IMR-90 (cell line): Measurements from ENCODE around the gene DAPK1. TPM values are rescaled to one million over a fixed set of nuclear protein-coding genes. Genes with fewer than 3 reads are reported as not detected.

Experiments used
- ATAC-seq: fragments of 200-7000 bp; cut with Tn5 transposase; 2 replicates; pipeline ENCODE4 v1.9.1; 2020; ENCODE audit warnings: low read depth, mild to moderate bottlenecking, moderate library complexity
- BruUV-seq: library from RNA; stranded (reverse); fragments of 400-500 nt; replicated peaks from 2 replicates; lab custom pipeline; 2021; lab: Mats Ljungman, UMichigan
- CTCF ChIA-PET: fragments of 300-600 bp; formaldehyde crosslinking; extraction: SDS; loops from one replicate; lab custom pipeline; 2021; ENCODE audit warnings: antibody characterized with exemption; lab: Yijun Ruan, JAX
- POLR2A ChIA-PET: fragments of 300-600 bp; sonication (Branson Sonifier 250); formaldehyde crosslinking; loops from one replicate; lab custom pipeline; 2022; ENCODE audit warnings: antibody characterized with exemption; ENCODE audit not compliant: unreplicated experiment; lab: Charles Lee
- DNase-seq: peaks from one replicate; pipeline ENCODE4 v3.0.0; 2013
- H2AFZ ChIP-seq: replicated peaks from 2 replicates; pipeline ENCODE3; 2013; ENCODE audit warnings: low read length, mild to moderate bottlenecking; ENCODE audit not compliant: poor library complexity
- H2AK5ac ChIP-seq: 2 replicates; pipeline ENCODE4 v1.6.1; 2013; ENCODE audit warnings: low read depth, low read length, inconsistent platforms
- H2AK9ac ChIP-seq: replicated peaks from 2 replicates; pipeline ENCODE3; 2013; ENCODE audit warnings: mild to moderate bottlenecking, low read depth, low read length, moderate library complexity; ENCODE audit not compliant: poor library complexity
- H2BK120ac ChIP-seq: 2 replicates; pipeline ENCODE4 v1.6.1; 2013; ENCODE audit warnings: low read depth, low read length, inconsistent platforms
- H2BK15ac ChIP-seq: 3 replicates; pipeline ENCODE4 v1.6.1; 2013; ENCODE audit warnings: low read depth, low read length, inconsistent platforms
- H2BK20ac ChIP-seq: 2 replicates; pipeline ENCODE4 v1.6.1; 2013; ENCODE audit warnings: low read depth, mild to moderate bottlenecking, inconsistent platforms, low read length, moderate library complexity
- H2BK5ac ChIP-seq: 2 replicates; pipeline ENCODE4 v1.6.1; 2013; ENCODE audit warnings: mild to moderate bottlenecking, low read depth, low read length, inconsistent platforms; ENCODE audit not compliant: poor library complexity, severe bottlenecking
- H3K14ac ChIP-seq: replicated peaks from 2 replicates; pipeline ENCODE4 v1.6.1; 2013; ENCODE audit warnings: low read depth, low read length, inconsistent platforms
- H3K18ac ChIP-seq: 2 replicates; pipeline ENCODE4 v1.6.1; 2013; ENCODE audit warnings: low read depth, low read length, control low read depth
- H3K23ac ChIP-seq: 2 replicates; pipeline ENCODE4 v1.6.1; 2013; ENCODE audit warnings: low read depth, low read length, inconsistent platforms
- H3K27ac ChIP-seq: 2 replicates; pipeline ENCODE4 v1.5.1; 2013; ENCODE audit warnings: mild to moderate bottlenecking, control low read depth, low read length; ENCODE audit not compliant: insufficient read depth
- H3K27me3 ChIP-seq: 2 replicates; pipeline ENCODE4 v1.6.1; 2013; ENCODE audit warnings: low read length; ENCODE audit not compliant: control insufficient read depth, insufficient read depth
- H3K36me3 ChIP-seq: 2 replicates; pipeline ENCODE4 v1.6.1; 2013; ENCODE audit warnings: low read length, mixed read lengths; ENCODE audit not compliant: control insufficient read depth, insufficient read depth
- H3K4ac ChIP-seq: 2 replicates; pipeline ENCODE4 v1.6.1; 2013; ENCODE audit warnings: low read depth, low read length, inconsistent platforms
- H3K4me1 ChIP-seq: 2 replicates; pipeline ENCODE4 v1.6.1; 2013; ENCODE audit warnings: low read length, mixed read lengths; ENCODE audit not compliant: control insufficient read depth, insufficient read depth
- H3K4me2 ChIP-seq: 2 replicates; pipeline ENCODE4 v1.6.1; 2013; ENCODE audit warnings: low read depth, mild to moderate bottlenecking, control low read depth, low read length, moderate library complexity
- H3K4me3 ChIP-seq: 2 replicates; pipeline ENCODE4 v1.5.1; 2013; ENCODE audit warnings: low read depth, mild to moderate bottlenecking, control low read depth, low read length, moderate library complexity; ENCODE audit not compliant: insufficient read depth
- H3K56ac ChIP-seq: 2 replicates; pipeline ENCODE4 v1.6.1; 2013; ENCODE audit warnings: low read length, inconsistent platforms; ENCODE audit not compliant: insufficient read depth; ENCODE audit errors: extremely low read depth
- H3K79me1 ChIP-seq, 2 experiments: 2 replicates each; pipeline ENCODE4 v1.6.1; 2013; ENCODE audit warnings: low read length in 2 of 2, inconsistent platforms in 1 of 2, low read depth in 1 of 2
- H3K9ac ChIP-seq: 2 replicates; pipeline ENCODE4 v1.6.1; 2013; ENCODE audit warnings: low read depth, low read length, control low read depth
- H3K9me1 ChIP-seq: 2 replicates; pipeline ENCODE4 v1.6.1; 2013; ENCODE audit warnings: low read length, inconsistent platforms; ENCODE audit not compliant: insufficient read depth
- H3K9me3 ChIP-seq: 2 replicates; pipeline ENCODE4 v1.6.1; 2013; ENCODE audit warnings: low read length; ENCODE audit not compliant: control insufficient read depth, insufficient read depth
- H4K20me1 ChIP-seq: 2 replicates; pipeline ENCODE4 v1.6.1; 2013; ENCODE audit warnings: low read length, inconsistent platforms; ENCODE audit not compliant: insufficient read depth
- H4K5ac ChIP-seq: 2 replicates; pipeline ENCODE4 v1.6.1; 2013; ENCODE audit warnings: mild to moderate bottlenecking, low read depth, low read length, control low read depth
- H4K8ac ChIP-seq, 2 experiments: 2 replicates each; pipeline ENCODE4 v1.6.1; 2013; ENCODE audit warnings: low read depth in 2 of 2, low read length in 2 of 2, control low read depth in 1 of 2, inconsistent platforms in 1 of 2
- H4K91ac ChIP-seq: 2 replicates; pipeline ENCODE4 v1.6.1; 2013; ENCODE audit warnings: low read depth, low read length, inconsistent platforms; ENCODE audit not compliant: insufficient read depth
- CEBPB ChIP-seq: IDR thresholded peaks from 2 replicates; pipeline ENCODE4 v1.6.1; 2012; ENCODE audit warnings: low read depth, low read length, improper control_type of control experiment
- CTCF ChIP-seq: conservative IDR thresholded peaks from 2 replicates; pipeline ENCODE4 v1.5.1; 2012; ENCODE audit warnings: mild to moderate bottlenecking, low read depth, low read length, improper control_type of control experiment
- ELK1 ChIP-seq: fragments of 150-350 bp; IDR thresholded peaks from 2 replicates; pipeline ENCODE4 v1.6.1; 2016; ENCODE audit warnings: low read depth, mild to moderate bottlenecking, low read length, moderate library complexity, borderline replicate concordance
- FOS ChIP-seq: fragments of 150-350 bp; IDR thresholded peaks from 2 replicates; pipeline ENCODE4 v1.6.1; 2016; ENCODE audit warnings: low read depth, low read length
- MAFK ChIP-seq: IDR thresholded peaks from 2 replicates; pipeline ENCODE4 v1.6.1; 2012; ENCODE audit warnings: low read depth, low read length, improper control_type of control experiment
- MAZ ChIP-seq: IDR thresholded peaks from 2 replicates; pipeline ENCODE4 v1.6.1; 2012; ENCODE audit warnings: low read depth, mild to moderate bottlenecking, low read length, improper control_type of control experiment, moderate library complexity, borderline replicate concordance
- MXI1 ChIP-seq: IDR thresholded peaks from 2 replicates; pipeline ENCODE4 v1.6.1; 2012; ENCODE audit warnings: low read depth, mild to moderate bottlenecking, low read length, moderate library complexity, borderline replicate concordance
- POLR2A ChIP-seq: IDR thresholded peaks from 2 replicates; pipeline ENCODE4 v1.6.1; 2012; ENCODE audit warnings: mild to moderate bottlenecking, low read depth, low read length
- RAD21 ChIP-seq: IDR thresholded peaks from 2 replicates; pipeline ENCODE4 v1.6.1; 2012; ENCODE audit warnings: low read length, improper control_type of control experiment
- RCOR1 ChIP-seq: IDR thresholded peaks from 2 replicates; pipeline ENCODE4 v1.6.1; 2012; ENCODE audit warnings: mild to moderate bottlenecking, low read length, improper control_type of control experiment; ENCODE audit not compliant: insufficient replicate concordance
- SMC3 ChIP-seq: fragments of 150-350 bp; IDR thresholded peaks from 2 replicates; pipeline ENCODE4 v1.6.1; 2016; ENCODE audit warnings: low read depth, mild to moderate bottlenecking, antibody characterized with exemption, low read length, moderate library complexity
- USF2 ChIP-seq: fragments of 150-350 bp; IDR thresholded peaks from 2 replicates; pipeline ENCODE4 v1.6.1; 2017; ENCODE audit warnings: mild to moderate bottlenecking, antibody characterized with exemption, low read length, low read depth
- WGBS, 2 experiments: methylation state at CpG; one replicate each; pipeline versions ENCODE4 v1.1.5 to v1.1.7; 2013; ENCODE audit warnings: missing lambda C conversion rate in 2 of 2; ENCODE audit not compliant: insufficient read length in 1 of 2; ENCODE audit errors: extremely low coverage in 2 of 2; 5-methylcytosine and 5-hydroxymethylcytosine counted together
- dilution Hi-C: fragments of 300-500 bp; cut with HindIII; formaldehyde crosslinking; loops from one replicate; pipeline ENCODE4 v1.14.3; 2018; ENCODE audit warnings: low sequenced_read_pairs; ENCODE audit not compliant: unreplicated experiment
- in situ Hi-C: fragments of 300-500 bp; cut with MboI; formaldehyde crosslinking; loops from 3 replicates; pipeline ENCODE4 v1.14.3; 2019; ENCODE audit warnings: low sequenced_read_pairs, inconsistent platforms, mixed read lengths
- intact Hi-C: fragments of 100-400 bp; cut with micrococcal nuclease; formaldehyde crosslinking; loops from 2 replicates; pipeline ENCODE4 v1.10.0; 2022
- polyA plus RNA-seq, 3 experiments: library from polyadenylated mRNA; depleted of rRNA; stranded (reverse); fragments of >200 nt; gene quantifications; 2 replicates each; pipeline ENCODE4 v1.2.3, GENCODE V29; 2012; ENCODE audit warnings: low replicate concordance in 1 of 3
- total RNA-seq: library from RNA; depleted of rRNA; stranded (reverse); fragments of >200 nt; gene quantifications from 2 replicates; pipeline ENCODE4 v1.2.3, GENCODE V29; 2012

The DAPK1 gene
- total and polyA plus RNA-seq, 2 of the 4 experiments (the other 2 are of a cell fraction): under 0.01 to 0.03 TPM

GRCh38 chr9:87534957-87535356 lies 37.3 kb downstream of the DAPK1 start:
- no peaks in the 10 kb centered on the region for H3K9me3 ChIP-seq
- no peaks in the 10 kb centered on the region for H3K79me1 ChIP-seq
- no peaks in the 10 kb centered on the region for H4K20me1 ChIP-seq
- no peak for DNase-seq
- H3K9ac ChIP-seq: no peak overlapping the region
- H3K56ac ChIP-seq: no peak overlapping the region
- H3K27ac ChIP-seq: no peak overlapping the region
- H2AK9ac ChIP-seq: no peak overlapping the region
- H3K27me3 ChIP-seq: peaks cover 2% of the 10 kb centered on the region; the same call in 1 of the 2 replicates
- H3K36me3 ChIP-seq: no peaks in the 10 kb centered on the region
- H2BK120ac ChIP-seq: no peak overlapping the region
- in situ Hi-C loops: no loop called here
- H2AK5ac ChIP-seq: no peak overlapping the region
- H4K5ac ChIP-seq: no peak overlapping the region
- ChIA-PET POLR2A (no interaction called here), CTCF (no interaction called here)
- no peak overlapping the region for H2BK5ac ChIP-seq
- intact Hi-C loops: no loop called here
- no peak overlapping the region for H3K14ac ChIP-seq
- H3K4me3 ChIP-seq: no peak overlapping the region
- no CpG with 5 or more reads among the region's 2 CpGs for WGBS, 2 experiments
- no peak overlapping the region for H4K8ac ChIP-seq
- no TSS peak for BruUV-seq
- H2BK20ac ChIP-seq: no peak overlapping the region
- H3K18ac ChIP-seq: no peak overlapping the region
- no peaks in the 10 kb centered on the region for H3K4me1 ChIP-seq
- H3K9me1 ChIP-seq: no peaks in the 10 kb centered on the region
- H2BK15ac ChIP-seq: no peak overlapping the region
- no peak overlapping the region for H3K23ac ChIP-seq
- no peak overlapping the region for H2AFZ ChIP-seq
- H4K91ac ChIP-seq: no peak overlapping the region
- no peak overlapping the region for H3K4ac ChIP-seq
- dilution Hi-C loops: no loop called here
- ATAC-seq: no peak
- no peak overlapping the region for H3K4me2 ChIP-seq
- no peak for TF ChIP-seq CTCF
- TF ChIP-seq MXI1: no peak
- TF ChIP-seq RCOR1: no peak
- TF ChIP-seq ELK1: no peak
- no peak for TF ChIP-seq CEBPB
- no peak for TF ChIP-seq POLR2A
- TF ChIP-seq RAD21: no peak
- TF ChIP-seq MAFK: no peak
- no peak for TF ChIP-seq USF2
- TF ChIP-seq SMC3: no peak
- TF ChIP-seq MAZ: no peak
- TF ChIP-seq FOS: no peak
